GM19025 (cell line): ENCODE data around the gene CDX2.
A peak's percentile ranks its signal among the peaks of the same experiment; 100 is the strongest.

Experiments used
- ATAC-seq: cut with Tn5 transposase; IDR thresholded peaks from one replicate; pipeline ENCODE4 v1.9.1; 2021; ENCODE audit warnings: mild to moderate bottlenecking, low read depth, moderate library complexity; ENCODE audit not compliant: unreplicated experiment

Gene CDX2

GRCh38 chr13:27933580-27934328 lies 35.4 kb downstream of the CDX2 start:
- ATAC-seq = no peak

GRCh38 chr13:27933118-27933517 lies 36.0 kb downstream of the CDX2 start:
- ATAC-seq = no peak

- ATAC-seq = no peak
These were observed 39.2 kb downstream of the CDX2 start for GRCh38 chr13:27929868-27930267.

DNA sequence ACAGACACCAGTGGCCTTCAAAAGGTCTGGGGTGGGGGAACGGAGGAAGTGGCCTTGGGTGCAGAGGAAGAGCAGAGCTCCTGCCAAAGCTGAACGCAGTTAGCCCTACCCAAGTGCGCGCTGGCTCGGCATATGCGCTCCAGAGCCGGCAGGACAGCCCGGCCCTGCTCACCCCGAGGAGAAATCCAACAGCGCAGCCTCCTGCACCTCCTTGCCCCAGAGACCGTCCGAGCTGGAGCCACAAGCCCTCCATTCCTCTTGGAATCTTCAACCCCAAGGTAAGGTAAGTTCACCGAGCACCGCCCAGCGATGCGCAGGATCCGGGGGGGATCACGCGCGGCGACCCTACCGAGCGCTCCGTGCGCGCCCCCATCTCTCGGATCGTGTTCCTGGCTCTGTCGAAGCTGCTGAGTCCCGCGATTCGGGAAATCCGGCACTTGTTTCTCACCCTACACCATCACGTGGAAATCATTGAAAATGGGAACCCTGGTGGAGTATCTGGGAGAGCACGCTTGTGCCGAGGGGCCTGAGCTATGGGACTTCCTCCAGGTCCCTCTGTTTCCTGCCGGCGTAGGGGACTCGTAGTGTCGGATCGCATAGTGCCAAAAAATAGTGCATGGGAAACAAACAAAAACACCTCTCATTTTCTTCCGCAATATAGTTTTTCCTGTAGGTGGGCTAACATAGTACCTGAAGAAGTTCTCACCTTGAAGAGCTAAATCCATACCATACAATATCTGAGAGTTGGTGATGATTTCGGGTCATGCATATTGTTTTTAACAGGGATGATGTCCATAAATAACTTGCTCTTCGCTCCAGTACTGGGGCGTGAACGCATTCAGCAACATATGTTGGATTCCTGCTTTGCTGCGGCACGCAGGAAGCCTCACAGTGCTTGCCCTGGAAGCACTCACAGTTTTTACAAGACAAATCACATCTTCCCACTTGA lies 40.0 kb downstream of the CDX2 start:
- ATAC-seq = no peak

DNA sequence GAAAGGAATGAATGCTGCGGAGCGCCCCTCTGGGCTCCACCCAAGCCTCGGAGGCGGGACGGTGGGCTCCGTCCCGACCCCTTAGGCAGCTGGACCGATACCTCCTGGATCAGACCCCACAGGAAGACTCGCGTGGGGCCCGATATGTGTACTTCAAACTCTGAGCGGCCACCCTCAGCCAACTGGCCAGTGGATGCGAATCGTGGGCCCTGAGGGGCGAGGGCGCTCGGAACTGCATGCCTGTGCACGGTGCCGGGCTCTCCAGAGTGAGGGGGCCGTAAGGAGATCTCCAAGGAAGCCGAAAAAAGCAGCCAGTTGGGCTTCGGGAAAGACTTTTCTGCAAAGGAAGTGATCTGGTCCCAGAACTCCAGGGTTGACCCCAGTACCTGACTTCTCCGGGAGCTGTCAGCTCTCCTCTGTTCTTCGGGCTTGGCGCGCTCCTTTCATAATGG lies 40.7 kb downstream of the CDX2 start:
- ATAC-seq = no peak

DNA sequence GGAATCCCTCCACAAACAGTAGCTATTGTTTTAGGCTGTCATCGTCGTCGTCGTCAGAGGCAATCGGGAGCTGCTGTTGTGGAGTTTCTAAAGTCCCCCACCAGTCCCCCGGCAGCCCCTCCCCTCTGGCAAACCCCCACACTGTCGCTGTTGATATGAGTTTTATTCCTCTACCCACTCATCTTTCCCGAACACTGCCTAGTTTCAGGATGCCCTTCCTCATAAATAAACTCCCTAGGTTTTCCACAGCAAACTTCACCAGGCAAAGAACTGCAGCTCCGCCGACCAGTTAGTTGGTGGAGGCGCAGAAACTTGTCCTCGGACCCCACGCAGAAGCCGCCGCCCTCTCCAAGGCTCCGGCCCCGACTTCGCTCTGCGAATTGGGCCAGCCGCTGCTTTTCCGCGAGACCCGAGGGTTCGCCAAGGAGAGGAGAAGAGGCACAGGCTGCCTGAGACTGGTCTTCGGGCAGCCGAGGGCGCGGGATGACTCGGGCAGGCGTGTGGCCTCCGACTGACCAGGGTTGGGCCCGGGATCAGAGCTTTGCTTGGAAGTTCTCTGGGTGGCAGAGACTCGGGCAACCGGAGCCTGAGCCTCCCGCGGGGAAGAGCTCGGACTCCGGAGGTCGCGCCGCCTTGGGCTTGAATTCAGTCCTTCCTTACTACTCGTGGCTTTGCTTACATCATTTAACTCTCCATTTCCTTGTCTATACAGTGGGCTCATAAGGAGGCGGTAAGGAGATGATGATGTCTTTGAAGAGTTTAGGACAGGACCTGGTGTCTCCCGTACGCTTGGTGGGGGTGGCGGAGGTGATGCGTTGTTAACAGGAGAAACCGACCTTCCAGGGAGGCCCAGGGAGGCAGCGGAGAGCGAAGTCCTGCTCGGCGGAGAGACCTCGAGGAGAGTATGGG lies 41.4 kb downstream of the CDX2 start:
- ATAC-seq = no peak

DNA sequence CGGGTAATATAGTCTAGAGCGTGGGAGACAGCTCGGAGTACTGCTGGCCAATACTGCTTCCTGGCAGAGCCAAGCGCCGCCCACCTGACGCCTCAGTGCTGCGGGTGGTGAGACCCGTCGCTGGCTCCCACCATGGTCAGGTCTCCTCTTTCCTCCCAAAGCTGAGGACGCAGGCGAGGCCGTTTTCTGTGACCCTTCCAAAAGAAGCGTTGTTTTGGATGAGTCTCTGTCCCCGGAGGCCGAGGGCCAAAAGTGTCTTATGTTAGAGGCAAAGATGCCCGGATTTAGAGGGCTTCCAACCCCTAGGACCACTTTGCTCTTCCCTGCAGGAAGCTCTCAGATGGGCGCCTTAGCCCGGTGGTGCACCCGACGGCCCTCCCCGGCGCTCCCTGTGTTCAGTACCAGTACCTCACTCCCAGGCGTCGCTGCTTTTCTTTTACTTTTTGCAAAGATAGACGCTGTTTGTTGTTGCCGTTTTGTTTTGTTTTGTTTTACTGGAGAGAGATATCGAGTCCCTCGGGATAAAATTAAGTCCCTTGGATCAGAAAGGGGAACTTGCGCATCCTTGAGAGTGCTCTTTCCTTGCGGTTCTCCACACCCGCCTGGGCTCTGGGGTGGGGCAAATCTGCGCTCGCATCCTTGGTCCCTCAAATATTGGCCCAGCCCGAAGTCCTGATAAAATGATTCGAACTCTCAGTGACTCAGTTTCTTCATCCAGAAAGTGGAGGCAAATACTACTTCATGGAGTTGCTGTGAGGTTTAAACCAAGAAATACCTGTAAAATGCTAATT lies 42.3 kb downstream of the CDX2 start:
- no peak for ATAC-seq

- ATAC-seq = no peak
These were observed 43.7 kb downstream of the CDX2 start for GRCh38 chr13:27925220-27925991.

DNA sequence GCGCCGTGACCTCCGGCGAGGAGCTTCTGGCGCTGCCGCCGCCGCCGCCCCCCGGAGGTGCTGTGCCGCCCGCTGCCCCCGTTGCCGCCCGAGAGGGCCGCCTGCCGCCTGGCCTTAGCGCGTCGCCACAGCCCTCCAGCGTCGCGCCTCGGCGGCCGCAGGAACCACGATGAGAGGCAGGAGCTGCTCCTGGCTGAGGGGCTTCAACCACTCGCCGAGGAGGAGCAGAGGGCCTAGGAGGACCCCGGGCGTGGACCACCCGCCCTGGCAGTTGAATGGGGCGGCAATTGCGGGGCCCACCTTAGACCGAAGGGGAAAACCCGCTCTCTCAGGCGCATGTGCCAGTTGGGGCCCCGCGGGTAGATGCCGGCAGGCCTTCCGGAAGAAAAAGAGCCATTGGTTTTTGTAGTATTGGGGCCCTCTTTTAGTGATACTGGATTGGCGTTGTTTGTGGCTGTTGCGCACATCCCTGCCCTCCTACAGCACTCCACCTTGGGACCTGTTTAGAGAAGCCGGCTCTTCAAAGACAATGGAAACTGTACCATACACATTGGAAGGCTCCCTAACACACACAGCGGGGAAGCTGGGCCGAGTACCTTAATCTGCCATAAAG lies 44.5 kb downstream of the CDX2 start:
- no peak for ATAC-seq

- no peak for ATAC-seq
These were observed 45.2 kb downstream of the CDX2 start for GRCh38 chr13:27923794-27924528.

DNA sequence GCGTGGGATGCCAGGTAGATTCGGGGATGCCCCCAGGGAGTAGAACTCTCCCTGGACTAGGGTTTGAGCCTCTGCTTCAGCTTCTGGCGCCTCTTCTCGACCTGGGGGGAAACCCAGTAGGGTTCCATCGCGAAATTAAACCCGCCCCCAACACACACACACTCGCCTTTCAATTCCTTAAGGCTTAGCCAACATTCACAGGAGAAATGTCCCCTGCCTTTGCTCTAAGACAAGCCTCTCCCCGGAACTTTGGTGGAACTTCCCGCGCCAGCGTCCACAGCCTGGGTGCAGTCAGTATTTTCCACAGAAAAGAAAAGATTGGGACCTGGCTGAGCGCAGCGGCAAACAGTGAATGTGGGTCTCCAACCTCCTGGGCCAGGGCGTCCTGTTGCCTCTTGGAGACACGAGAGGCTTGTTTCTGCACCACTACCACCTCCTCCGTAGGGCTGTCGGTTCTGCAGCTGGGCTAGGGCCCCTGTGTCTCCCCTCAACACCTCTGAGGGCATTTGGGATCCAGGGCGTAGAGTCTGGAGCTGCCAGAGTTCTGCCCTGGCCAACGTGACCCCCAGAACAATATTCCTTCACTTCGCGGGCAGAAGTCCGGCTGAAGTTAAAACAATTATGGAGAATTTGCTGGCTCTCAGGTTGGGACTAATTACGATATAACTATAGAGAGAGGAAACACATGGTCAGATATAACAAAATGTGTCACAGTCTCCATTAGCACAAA lies 46.1 kb downstream of the CDX2 start:
- no peak for ATAC-seq

DNA sequence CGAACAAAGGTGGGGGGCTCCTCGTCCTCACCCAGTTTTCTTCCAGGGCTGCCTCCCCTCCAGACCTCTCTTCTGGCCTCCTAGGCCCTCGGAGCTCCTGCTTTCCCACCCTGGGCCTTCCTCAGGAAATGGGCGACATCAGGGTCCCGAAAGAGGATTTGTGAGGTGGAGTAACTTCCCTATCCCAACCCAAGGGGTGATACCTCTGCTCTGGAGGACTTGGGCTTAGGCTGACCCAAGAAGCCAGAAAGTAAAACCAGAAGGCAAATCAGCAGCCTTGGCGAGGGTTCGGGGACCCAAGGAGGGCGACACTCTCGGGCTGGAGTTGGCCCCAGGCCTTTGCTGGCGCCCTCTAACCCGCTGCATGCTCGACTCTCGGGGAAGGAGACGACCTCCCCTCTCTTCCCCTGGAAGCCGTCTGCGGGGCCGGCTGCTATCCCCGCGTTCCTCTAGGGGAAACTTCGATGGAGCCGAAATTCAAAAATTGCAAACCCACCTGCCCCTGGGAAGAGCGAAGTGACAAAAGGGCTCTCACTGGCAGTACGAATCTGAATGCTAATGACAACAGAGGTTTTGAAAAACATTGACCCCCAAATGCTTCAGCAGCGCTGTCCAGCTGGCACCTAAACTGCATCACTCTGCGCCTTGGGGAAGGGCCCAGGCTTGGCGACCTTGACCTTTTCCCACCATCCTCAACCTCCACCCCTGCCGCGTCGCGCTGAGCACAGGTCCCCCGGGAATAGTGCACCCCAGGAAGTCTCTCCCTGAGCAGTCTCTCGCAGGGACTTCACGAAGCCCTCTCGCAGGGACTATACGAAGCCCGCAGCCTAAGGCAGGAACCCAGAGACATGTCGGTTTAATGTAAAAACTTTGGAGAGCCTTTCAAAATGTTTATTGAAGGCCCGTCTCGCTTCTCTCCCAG lies 46.9 kb downstream of the CDX2 start:
- ATAC-seq = no peak

GRCh38 chr13:27921421-27921960 lies 47.6 kb downstream of the CDX2 start:
- ATAC-seq = peak; percentile 38

DNA sequence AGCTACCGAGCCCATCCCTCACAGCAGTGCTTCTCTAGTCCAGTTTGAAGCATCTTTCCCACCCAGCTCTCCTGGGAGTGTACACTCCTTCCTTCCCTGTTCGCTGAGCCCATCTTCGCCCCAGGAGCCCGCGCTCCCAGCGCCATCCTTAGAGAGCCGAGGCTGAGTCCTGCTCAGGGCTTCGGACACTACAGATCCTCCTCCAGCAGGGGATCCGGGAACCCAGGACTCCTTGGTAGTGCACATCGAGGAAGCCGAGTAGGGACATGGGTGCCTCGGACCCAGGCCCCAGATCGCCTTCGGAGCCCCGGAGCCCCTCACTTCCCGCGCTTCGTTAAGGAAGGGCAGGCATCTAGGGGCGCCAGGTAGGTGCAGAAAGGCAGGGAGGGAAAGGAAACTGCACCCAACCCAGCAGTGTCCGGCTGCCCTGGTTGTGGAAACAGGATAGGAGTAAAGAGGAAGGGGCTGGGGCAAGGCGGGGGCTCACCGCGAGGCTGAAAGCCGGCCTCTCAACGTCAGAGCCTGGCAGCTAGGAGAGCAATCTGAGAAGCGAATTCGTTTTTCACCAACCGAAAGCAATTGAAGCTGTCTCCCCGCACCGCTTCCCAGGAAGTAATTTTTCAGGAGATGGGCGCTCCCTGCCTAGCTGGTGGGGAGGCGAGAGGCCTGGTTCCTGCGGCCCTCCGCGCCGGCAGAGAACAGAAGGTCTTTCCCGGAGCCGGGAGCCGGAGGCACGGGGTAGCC lies 48.3 kb downstream of the CDX2 start:
- no peak for ATAC-seq

GRCh38 chr13:27919934-27920676 lies 49.0 kb downstream of the CDX2 start, which contains the start of gene PDX1:
TSS of gene PDX1 (plus strand) at chr13:27920000. CDS start at chr13:27920139, 139 bp downstream.
- ATAC-seq = no peak
